ENCODE data around the gene XRCC1.
"Not testable (repeated sequence)": the region's sequence is repeated elsewhere in the genome, so short reads cannot be mapped to it uniquely, and the experiment has no call there.

Gene XRCC1

GRCh38 chr19:43600326-43600725 is 25.0 kb upstream of the XRCC1 start:
- not testable (repeated sequence) for DNase-seq (ENCODE audit: low read depth, low spot score)

DNA sequence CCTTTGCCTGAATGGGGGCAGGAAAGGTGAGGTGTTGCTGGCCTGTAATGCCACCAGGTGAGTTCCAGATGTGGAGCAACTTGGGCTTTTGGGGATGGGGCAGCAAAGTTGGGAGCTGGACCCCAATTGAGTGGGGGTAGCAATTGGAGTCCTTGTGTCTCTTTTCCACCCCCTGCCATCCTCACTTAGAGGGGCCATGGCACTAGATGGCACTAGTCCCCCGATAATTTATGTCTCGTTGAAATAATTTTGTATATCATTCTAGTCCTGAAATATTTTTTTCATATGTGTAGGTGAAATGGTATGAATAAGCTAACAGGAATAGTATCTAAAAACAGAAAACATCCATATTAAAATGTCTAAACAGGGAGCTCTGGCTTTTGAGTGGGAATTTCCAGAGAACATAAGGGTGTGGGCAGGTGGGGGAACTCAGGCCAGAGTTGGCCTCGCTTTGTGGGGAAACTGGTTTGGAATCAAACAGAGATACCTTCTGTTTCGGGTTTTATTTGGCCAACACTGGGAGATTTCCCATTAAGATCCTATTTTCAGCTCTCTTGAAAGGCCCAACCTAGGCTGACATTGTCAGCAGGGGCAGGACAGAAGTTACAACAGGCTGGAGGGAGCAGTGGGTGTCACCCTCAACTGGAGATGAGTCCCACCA is 24.4 kb upstream of the XRCC1 start:
- DNase-seq (ENCODE audit: low read depth, low spot score) = no peak

GRCh38 chr19:43598445-43599240 is 23.3 kb upstream of the XRCC1 start:
- no peak for DNase-seq (ENCODE audit: low read depth, low spot score)

GRCh38 chr19:43597876-43598275 is 22.5 kb upstream of the XRCC1 start:
- no peak for DNase-seq (ENCODE audit: low read depth, low spot score)

DNA sequence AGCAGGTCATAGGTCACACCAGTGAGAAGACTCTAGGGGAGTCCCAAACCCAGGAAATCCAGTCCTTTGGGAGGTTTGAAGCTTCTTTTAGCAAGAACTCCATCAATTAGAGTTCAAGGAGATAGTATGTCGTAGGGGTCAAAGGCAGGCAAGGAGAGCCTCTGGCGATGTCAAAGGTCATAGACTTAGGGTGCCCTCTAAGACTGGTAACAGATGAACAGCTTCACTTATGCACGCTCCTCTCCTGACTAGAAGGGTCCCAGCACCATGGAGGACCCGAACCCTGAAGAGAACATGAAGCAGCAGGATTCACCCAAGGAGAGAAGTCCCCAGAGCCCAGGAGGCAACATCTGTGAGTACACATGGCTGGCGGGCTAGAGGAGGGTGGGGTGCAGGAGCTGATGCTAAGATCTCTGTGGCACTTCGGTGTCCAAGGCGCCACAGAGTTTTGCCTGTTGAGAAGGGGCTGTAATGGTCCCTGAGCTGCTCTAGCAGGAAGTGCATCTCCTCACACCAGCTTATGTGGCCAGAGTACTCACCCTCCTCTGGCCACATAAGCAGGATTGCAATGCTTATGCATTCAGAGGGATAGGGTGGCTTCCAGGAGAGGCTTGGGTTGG is 21.6 kb upstream of the XRCC1 start:
- no peak for DNase-seq (ENCODE audit: low read depth, low spot score)

GRCh38 chr19:43595999-43596841 is 20.9 kb upstream of the XRCC1 start, which contains the start of the genes IRGQ and ZNF576:
Gene IRGQ, minus strand, starts transcription at chr19:43596134. Its CDS starts 796 bp downstream, at chr19:43595338.
Gene ZNF576, plus strand, starts transcription at chr19:43596595. Its CDS starts 514 bp downstream, at chr19:43597109.
- peak; percentile 100 for DNase-seq (ENCODE audit: low read depth, low spot score)

GRCh38 chr19:43595605-43595998 is 20.3 kb upstream of the XRCC1 start:
- DNase-seq (ENCODE audit: low read depth, low spot score) = no peak

DNA sequence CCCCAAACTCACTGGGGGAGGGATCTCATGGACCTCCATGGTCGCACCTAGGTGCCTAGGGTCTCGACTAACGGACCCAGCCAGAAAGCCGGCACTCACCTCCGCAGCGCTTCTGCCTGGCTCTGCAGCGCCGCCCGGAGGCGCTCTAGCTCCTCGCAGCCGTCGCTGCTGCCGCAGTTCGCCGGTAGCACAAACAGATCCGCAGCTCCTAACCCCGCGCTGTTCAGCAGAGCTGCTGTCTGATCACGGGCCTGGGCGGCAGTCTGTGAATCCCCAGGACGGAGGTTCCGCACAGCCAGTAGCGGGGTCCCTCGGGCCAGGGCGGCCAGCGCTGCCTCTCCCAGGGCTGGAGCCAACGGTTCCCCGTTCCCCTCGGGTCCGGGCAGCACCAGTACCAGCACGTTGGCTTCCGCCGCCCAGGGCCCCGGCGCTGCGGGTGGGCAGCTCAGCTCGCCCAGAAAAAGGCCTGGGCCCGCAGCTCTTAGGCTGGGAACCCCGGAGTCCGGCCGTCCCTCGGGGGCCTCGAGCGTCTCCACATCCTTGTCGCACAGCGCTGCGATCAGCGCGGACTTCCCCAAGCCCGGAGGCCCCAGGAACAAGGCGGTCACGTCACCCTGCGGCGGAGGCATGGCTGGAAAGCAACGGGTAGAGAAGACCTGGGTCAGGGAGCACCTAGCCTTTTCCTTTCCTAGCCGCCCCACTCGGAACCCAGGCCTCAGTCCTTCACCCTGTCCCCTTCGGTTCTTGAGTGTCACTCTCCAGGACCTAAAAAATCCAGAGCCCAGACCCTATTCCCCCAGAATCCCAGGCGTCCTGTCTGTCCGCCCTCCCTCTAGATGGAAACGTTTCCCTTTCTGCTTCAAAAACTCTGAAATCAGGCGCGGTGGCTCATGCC is 19.6 kb upstream of the XRCC1 start:
- peak; percentile 31 for DNase-seq (ENCODE audit: low read depth, low spot score)

DNA sequence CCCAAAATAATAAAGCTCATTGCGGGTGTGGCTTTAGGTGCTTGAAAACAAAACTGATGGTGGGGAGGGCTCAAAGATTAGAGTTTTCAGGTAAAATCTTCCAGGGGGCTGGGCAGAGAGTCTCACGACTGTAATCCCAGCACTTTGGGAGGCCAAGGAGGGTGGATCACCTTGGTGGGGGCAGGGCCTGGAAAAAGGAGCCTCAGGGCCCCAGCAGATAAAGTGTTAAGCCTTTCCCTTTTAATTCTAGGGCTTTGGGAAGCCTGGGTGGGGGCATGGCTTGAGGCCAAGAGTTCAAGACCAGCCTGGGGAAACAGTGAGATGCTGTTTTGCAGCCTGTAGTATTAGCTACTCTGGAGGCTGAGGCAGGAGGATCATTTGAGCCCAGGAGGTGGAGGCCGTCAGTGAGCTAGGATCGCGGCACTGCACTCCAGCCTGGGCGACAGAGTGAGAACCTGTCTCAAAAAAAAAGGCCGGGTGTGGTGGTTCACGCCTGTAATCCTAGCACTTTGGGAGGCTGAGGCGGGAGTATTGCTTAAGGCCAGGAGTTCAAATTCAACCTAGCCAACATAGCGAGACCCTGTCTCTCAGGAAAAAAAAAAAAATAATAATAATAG is 18.9 kb upstream of the XRCC1 start:
- no peak for DNase-seq (ENCODE audit: low read depth, low spot score)

DNA sequence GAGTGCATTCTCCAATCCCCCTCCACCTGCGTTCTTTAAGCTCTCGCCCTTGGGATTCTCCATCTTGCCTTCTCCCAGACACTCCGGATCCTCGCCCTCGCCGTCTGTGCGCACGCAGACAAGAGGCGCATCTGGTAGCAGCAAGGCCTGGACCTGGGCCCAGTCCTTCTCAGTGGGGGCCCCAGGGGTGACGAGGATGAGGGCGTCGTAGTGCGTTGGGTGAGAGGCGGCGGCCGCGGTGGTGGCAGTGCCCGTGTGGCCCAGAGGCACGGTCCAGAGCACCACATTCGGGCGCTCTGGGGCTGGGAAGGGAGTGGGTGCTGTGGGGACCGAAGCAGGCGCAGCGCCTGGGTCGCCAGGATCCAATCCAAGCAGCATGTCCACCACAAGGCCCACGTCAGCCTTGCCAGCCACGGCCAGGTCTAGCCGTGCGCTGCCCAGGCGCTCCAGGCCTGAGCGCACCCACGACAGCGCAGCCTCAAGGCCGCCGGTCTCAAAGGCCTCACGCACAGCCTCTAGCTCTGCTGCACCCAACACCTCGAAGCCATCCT is 17.5 kb upstream of the XRCC1 start:
- DNase-seq (ENCODE audit: low read depth, low spot score) = no peak

DNA sequence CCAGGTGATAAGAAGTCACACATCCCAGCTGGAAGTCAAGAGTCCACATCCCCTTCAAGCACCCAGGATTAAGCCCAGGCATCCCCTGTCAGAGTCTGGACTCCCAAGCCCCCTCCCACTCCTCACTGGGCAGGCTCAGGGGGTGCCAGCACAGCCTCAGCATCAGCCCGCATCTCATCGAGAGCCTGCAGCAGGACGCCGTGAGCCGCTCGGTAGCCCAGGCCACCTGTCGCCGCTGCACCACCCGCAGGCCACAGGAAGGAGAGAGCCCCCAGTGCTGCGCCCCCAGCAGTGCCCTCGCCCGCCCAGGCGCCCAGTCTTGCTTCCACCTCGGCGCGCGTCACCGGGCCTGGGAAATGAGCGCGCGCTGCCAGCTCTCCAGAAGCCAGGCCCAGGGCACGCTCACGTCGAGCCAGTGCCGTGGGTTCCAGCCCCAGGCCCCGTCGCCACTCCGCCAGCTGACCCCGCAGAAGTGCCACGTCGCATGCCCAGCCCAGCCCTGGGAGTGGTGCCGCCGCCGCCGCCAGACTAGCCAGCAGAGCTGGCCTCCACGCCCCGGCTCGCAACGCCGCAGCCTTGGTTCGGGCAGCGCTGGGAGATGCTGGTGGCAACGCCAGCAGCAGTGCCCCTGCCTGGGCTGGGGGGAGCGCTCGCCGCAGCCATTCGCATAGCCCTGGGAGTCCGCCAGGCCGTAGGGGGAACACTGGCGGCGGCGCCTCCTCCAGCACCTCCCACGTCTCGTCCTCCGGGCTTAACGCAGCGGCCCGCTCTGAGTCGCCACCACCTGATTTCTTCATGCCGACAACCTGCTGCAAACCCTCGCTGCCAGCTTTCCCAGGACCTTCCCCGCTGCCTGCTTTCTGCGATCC is 16.8 kb upstream of the XRCC1 start:
- DNase-seq (ENCODE audit: low read depth, low spot score) = no peak

DNA sequence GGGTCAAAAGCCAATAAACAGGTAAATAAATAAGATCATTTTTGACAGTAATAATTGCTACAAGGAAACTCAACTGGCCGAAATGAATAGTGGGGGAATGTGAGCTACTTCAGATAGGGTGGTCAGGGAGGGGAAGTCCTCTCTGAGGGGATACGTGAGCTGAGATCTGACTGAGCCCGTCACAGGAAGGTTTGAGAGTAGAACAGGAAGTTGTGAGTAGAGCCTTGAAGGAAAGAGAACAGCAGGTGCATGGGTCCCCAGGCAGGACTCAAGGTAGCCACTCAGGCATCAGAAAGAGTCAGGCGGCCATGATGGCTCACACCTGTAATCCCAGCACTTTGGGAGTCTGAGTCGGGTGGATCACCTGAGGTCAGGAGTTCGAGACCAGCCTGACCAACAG is 14.4 kb upstream of the XRCC1 start:
- no peak for DNase-seq (ENCODE audit: low read depth, low spot score)

- DNase-seq (ENCODE audit: low read depth, low spot score) = no peak
These were observed 13.9 kb upstream of the XRCC1 start for GRCh38 chr19:43589277-43589676.

GRCh38 chr19:43587029-43587428 is 11.7 kb upstream of the XRCC1 start:
- DNase-seq (ENCODE audit: low read depth, low spot score) = not testable (repeated sequence)

GRCh38 chr19:43586346-43586745 is 11.0 kb upstream of the XRCC1 start:
- no peak for DNase-seq (ENCODE audit: low read depth, low spot score)

- DNase-seq (ENCODE audit: low read depth, low spot score) = no peak
These were observed 9.2 kb upstream of the XRCC1 start for GRCh38 chr19:43584484-43584883.

DNA sequence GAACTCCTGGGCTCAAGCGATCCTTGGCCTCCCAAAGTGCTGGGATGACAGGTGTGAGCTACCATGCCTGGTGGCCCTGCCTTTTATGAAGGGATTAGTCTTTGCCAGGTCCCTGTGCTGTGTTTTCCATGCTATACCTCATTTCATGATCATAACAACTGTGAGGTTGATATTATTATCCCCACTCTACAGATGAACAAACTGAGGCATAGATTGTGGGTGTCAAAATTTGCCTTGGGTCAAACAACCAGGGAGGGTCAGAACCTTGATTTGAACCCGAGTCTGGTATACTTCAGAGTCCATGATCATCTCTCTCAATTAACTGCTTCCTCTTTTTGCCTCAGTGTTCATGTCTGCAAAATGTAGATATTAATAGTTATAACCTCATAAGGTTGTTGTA is 7.2 kb upstream of the XRCC1 start:
- DNase-seq (ENCODE audit: low read depth, low spot score) = no peak

DNA sequence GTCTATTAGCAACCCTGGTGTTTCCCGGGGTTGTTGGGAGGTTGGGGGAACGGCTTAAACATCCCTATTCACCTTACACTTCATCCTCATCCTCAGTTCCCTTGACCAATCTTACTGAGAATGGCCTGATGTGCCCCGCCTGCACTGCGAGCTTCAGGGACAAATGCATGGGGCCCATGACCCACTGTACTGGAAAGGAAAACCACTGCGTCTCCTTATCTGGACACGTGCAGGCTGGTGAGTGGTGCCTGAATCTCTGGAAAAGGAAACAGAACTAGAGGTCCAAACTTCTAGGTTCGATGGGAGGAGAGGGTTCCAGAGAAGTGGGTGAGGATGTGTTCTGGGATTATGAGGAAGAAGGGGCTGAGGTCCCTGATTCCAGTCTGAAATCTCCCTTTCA is 6.1 kb upstream of the XRCC1 start:
- DNase-seq (ENCODE audit: low read depth, low spot score) = no peak

DNA sequence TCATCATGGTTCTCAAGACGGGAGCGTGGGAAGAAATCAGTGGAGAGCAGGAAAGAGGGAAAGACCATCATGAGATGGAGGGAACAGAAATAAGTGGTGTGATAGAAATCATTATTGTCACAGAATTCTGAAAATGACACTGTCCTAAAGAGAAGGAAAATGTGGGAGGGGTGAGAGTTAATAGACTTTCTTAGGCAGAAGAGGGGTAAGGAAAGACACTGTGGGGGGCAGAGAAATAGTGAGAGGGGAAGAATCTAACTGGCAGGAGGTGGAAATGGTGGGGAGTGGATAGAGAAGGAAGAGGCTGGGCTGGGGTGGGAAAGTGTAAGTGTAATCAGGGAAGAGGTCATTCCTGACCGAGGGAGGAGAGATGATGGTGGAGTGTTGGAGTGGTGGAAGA is 3.5 kb upstream of the XRCC1 start:
- no peak for DNase-seq (ENCODE audit: low read depth, low spot score)
